Measurements from ENCODE around the gene GPR135. TPM values are rescaled to one million over a fixed set of nuclear protein-coding genes. Genes with fewer than 3 reads are reported as not detected.

GPR135 gene
- total RNA-seq, 2 donors from 2014 or later: 2.3 to 12.4 TPM

DNA sequence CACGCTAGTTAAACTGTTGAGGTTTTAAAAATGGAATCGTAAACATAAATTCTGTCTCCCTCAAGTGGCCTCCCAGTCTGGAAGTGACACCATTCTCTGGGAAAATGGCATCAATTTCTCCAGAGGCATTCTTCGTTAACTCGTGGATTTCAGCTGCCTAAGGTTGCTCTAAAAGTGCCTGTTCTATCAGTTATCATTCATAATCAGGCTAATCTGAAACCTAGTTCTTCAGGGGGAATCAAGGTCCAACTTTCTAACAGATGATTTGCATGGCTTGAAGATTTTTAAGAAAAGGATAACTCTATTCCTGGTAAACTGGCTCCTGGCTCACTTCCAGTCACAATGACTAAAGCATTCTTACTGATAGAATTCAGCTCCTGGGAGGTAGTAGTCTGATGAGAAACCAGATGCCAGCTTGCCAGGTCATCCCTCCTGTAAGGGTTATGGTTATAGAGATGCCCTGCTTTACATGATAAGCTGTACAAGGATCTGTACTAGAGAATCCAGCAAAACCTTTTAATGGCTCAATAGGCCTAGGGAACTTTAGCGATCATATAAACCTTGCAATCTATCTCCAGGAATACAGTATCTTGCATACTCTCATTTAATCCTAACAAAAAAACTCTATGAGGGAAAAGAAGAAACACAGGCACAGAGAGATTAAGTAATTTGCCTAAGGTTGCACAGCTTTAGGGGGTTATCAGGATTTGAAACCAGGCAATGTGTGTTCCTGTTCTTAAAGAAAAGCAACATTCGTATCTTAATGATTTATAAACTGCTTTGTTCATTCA is 17.6 kb upstream of the GPR135 start:
- no peaks in the 10 kb centered on the region for H3K27me3 ChIP-seq (replicated peaks; ENCODE audit: insufficient read depth)
- WGBS: 42% methylated on average over 6 of the region's 6 CpGs
- H3K4me3 ChIP-seq: peak overlapping the region; percentile 81 to 89
- TF ChIP-seq, protein P1, sequence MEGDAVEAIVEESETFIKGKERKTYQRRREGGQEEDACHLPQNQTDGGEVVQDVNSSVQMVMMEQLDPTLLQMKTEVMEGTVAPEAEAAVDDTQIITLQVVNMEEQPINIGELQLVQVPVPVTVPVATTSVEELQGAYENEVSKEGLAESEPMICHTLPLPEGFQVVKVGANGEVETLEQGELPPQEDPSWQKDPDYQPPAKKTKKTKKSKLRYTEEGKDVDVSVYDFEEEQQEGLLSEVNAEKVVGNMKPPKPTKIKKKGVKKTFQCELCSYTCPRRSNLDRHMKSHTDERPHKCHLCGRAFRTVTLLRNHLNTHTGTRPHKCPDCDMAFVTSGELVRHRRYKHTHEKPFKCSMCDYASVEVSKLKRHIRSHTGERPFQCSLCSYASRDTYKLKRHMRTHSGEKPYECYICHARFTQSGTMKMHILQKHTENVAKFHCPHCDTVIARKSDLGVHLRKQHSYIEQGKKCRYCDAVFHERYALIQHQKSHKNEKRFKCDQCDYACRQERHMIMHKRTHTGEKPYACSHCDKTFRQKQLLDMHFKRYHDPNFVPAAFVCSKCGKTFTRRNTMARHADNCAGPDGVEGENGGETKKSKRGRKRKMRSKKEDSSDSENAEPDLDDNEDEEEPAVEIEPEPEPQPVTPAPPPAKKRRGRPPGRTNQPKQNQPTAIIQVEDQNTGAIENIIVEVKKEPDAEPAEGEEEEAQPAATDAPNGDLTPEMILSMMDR (IDR thresholded peaks at IDR 0.05): no peak
- TF ChIP-seq POLR2A (IDR thresholded peaks at IDR 0.05): no peak
- TF ChIP-seq POLR2AphosphoS5 (IDR thresholded peaks at IDR 0.05): no peak
- intact Hi-C loops (cut with DNase I): no loop called here
- H3K27ac ChIP-seq: peak overlapping the region; percentile 92 to 95
- DNase-seq (ENCODE audit: low spot score): peak; percentile 12
- no peaks in the 10 kb centered on the region for H3K9me3 ChIP-seq
- H3K36me3 ChIP-seq: no peaks in the 10 kb centered on the region
- H3K4me1 ChIP-seq (replicated peaks): no peaks in the 10 kb centered on the region

GRCh38 chr14:59481871-59482540 is 16.8 kb upstream of the GPR135 start:
- whole genome bisulfite sequencing: 39% methylated on average over 2 of the region's 2 CpGs
- peak overlapping the region in 1 of 2 donors; percentile 81 for H3K4me3 ChIP-seq
- no peaks in the 10 kb centered on the region for H3K9me3 ChIP-seq
- no peaks in the 10 kb centered on the region for H3K36me3 ChIP-seq
- peak overlapping the region in 1 of 2 donors; percentile 92 for H3K27ac ChIP-seq
- no peaks in the 10 kb centered on the region for H3K4me1 ChIP-seq (replicated peaks)
- no peak for DNase-seq (ENCODE audit: low spot score)
- intact Hi-C loops (cut with DNase I): no loop called here
- TF ChIP-seq, protein P1 (IDR thresholded peaks at IDR 0.05): no peak
- TF ChIP-seq POLR2A (IDR thresholded peaks at IDR 0.05) (no peak), POLR2AphosphoS5 (IDR thresholded peaks at IDR 0.05) (no peak)
- H3K27me3 ChIP-seq (replicated peaks; ENCODE audit: insufficient read depth): no peaks in the 10 kb centered on the region

DNA sequence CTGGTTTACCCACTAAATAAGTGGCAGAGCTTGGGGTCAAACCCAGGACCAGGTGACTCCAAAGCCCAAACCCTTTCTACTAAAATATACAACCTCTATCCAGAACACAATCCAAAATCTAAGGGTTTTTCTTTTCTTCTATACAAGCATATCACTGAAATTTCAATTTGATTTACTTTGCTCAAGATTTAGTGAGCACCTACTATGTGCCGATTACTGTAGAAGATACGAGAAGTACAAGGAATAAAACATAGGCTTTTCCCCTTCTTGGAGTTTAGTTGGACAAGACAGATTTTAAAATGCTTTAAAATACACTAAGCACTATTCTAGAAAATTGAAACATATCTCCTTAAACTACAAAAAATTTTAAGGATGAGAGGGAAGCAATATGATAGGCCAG is 16.2 kb upstream of the GPR135 start:
- no peaks in the 10 kb centered on the region for H3K36me3 ChIP-seq
- no peak for DNase-seq (ENCODE audit: low spot score)
- TF ChIP-seq POLR2AphosphoS5 (IDR thresholded peaks at IDR 0.05) (no peak), POLR2A (IDR thresholded peaks at IDR 0.05) (no peak)
- TF ChIP-seq, protein P1 (IDR thresholded peaks at IDR 0.05): no peak
- no peak overlapping the region for H3K27ac ChIP-seq
- H3K4me3 ChIP-seq: no peak overlapping the region
- no peaks in the 10 kb centered on the region for H3K9me3 ChIP-seq
- H3K4me1 ChIP-seq (replicated peaks): no peaks in the 10 kb centered on the region
- no peaks in the 10 kb centered on the region for H3K27me3 ChIP-seq (replicated peaks; ENCODE audit: insufficient read depth)
- WGBS: 93% methylated on average over 2 of the region's 2 CpGs
- intact Hi-C loops (cut with DNase I): no loop called here

DNA sequence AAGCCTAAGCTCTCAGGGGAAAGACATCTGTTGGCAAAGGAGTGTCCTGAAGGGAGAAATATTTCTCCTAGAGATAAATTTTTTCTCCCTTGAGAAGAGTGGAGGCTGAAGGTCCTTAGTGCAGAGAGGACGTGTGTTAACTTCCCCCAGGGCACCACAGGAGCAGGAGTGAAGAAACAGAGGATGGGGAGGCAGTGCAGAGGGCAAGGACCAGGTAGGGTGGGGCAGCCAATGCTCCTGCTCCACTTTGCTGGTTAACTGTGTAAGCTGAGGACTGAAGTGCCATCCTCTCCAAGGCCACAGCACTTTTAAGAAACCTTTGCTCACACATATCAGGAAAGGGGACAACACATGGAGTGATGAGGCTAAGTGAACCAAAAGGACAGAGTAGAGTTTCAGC is 15.0 kb upstream of the GPR135 start:
- DNase-seq (ENCODE audit: low spot score): no peak
- no peak overlapping the region for H3K4me3 ChIP-seq
- H3K9me3 ChIP-seq: no peaks in the 10 kb centered on the region
- no peak overlapping the region for H3K27ac ChIP-seq
- no peaks in the 10 kb centered on the region for H3K27me3 ChIP-seq (replicated peaks; ENCODE audit: insufficient read depth)
- intact Hi-C loops (cut with DNase I): no loop called here
- H3K36me3 ChIP-seq: peaks cover 0 to 3% of the 10 kb centered on the region in 2 donors
- no peaks in the 10 kb centered on the region for H3K4me1 ChIP-seq (replicated peaks)
- no peak for TF ChIP-seq POLR2A (IDR thresholded peaks at IDR 0.05)
- no peak for TF ChIP-seq POLR2AphosphoS5 (IDR thresholded peaks at IDR 0.05)
- TF ChIP-seq, protein P1 (IDR thresholded peaks at IDR 0.05): no peak
- WGBS: 35% methylated on average over 1 of the region's 1 CpG
